Adrenal gland (tissue), 12 donors: ENCODE measurements around the gene CDH4. TPM values are rescaled to one million over a fixed set of nuclear protein-coding genes. Genes with fewer than 3 reads are reported as not detected.
A peak's percentile ranks its signal among the peaks of the same experiment; 100 is the strongest.
"Not testable (repeated sequence)": the region's sequence is repeated elsewhere in the genome, so short reads cannot be mapped to it uniquely, and the experiment has no call there.

Experiments
- DNase-seq, 7 donors: peaks; one replicate each; pipeline ENCODE4 v3.0.0-alpha.2; 2019 to 2020
- H3K27ac ChIP-seq, 5 donors: fragments of 200-600 bp; sonication (generic) in 4 of 5; 1 replicate in 3 of 5; 2 replicates in 2 of 5; pipeline versions ENCODE4 v1.5.1 to v1.8.0; 2016 to 2020; ENCODE audit warnings: mild to moderate bottlenecking in 1 of 5
- H3K27me3 ChIP-seq: fragments of 200-600 bp; 2 replicates; pipeline ENCODE4 v1.8.0; 2021
- H3K36me3 ChIP-seq, 2 donors: fragments of 200-600 bp; replicated peaks in 1 of 2; 1 replicate in 1 of 2; 2 replicates in 1 of 2; pipeline versions ENCODE4 v1.5.1 to v1.8.0; 2018 to 2022
- H3K4me1 ChIP-seq, 2 donors: fragments of 200-600 bp; replicated peaks in 1 of 2; 1 replicate in 1 of 2; 2 replicates in 1 of 2; pipeline versions ENCODE4 v1.5.1 to v1.8.0; 2018 to 2021
- H3K4me3 ChIP-seq, 4 donors: fragments of 200-600 bp; sonication (generic) in 3 of 4; one replicate each; pipeline ENCODE4 v1.5.1; 2016 to 2018
- H3K9me3 ChIP-seq, 3 donors: fragments of 200-600 bp; sonication (generic) in 1 of 3; replicated peaks in 1 of 3; 1 replicate in 2 of 3; 2 replicates in 1 of 3; pipeline versions ENCODE4 v1.5.1 to v1.8.0; 2016 to 2021
- POLR2A ChIP-seq, 2 donors: fragments of 450-650 bp; IDR thresholded peaks; one replicate each; pipeline ENCODE4 v1.6.1; 2017; ENCODE audit warnings: antibody characterized with exemption in 2 of 2, mild to moderate bottlenecking in 2 of 2, moderate library complexity in 1 of 2
- WGBS, 4 donors: extraction: QIAGEN DNeasy Blood & Tissue Kit in 2 of 4; methylation state at CpG; one replicate each; pipeline versions ENCODE4 v1.1.5 to v1.1.7; 2013 to 2017; 5-methylcytosine and 5-hydroxymethylcytosine counted together
- intact Hi-C, 2 donors: fragments of 100-400 bp; cut with DNase I; formaldehyde crosslinking; loops; one replicate each; pipeline versions ENCODE4 v1.14.1 to v1.15.0; 2022 to 2023
- polyA plus RNA-seq, 3 donors: library from polyadenylated mRNA; stranded (reverse); fragments of 200-250 nt in 2 of 3; fragments of 350-450 nt in 1 of 3; fragmentation: Illumina TruSeq in 1 of 3; extraction: RNeasy Lipid Tissue Mini Kit (QIAGEN cat#74804) in 1 of 3; gene quantifications; one replicate each; pipeline ENCODE4 v1.2.3, GENCODE V29; 2013 to 2014
- total RNA-seq, 9 donors: library from RNA; depleted of rRNA in 4 of 9; stranded (reverse); fragments of >200 nt in 4 of 9; fragments of 120-200 nt in 1 of 9; fragmentation: NEBNext Ultra II Directional in 1 of 9; extraction: Animal tissue kit (Norgen Biotek cat#: 25700) in 1 of 9; gene quantifications; one replicate each; pipeline versions ENCODE4 v1.1.0 to v1.2.4, GENCODE V29; 2013 to 2023
- TF ChIP-seq, protein P1 (sequence below), 6 experiments: fragments of 450-650 bp in 4 of 6; fragments of 200-600 bp in 2 of 6; sonication (generic) in 1 of 6; IDR thresholded peaks; 1 replicate in 5 of 6; 2 replicates in 1 of 6; pipeline versions ENCODE4 v1.5.1 to v1.8.0; 2016 to 2021; ENCODE audit warnings: antibody characterized with exemption in 6 of 6, mild to moderate bottlenecking in 2 of 6, moderate library complexity in 1 of 6
- donor health status: healthy with polysubstance abuse.
- donor health status: Bipolar disorder and iron deficiency.
- donor health status: DM: yes; HTN: yes; CAD: no.
- donor health status: DM: no; HTN: no; CAD: no.
- donor health status: DM: no; HTN: no; CAD: no.
- donor health status: DM: yes; HTN: yes; CAD: no.

The CDH4 gene
- total and polyA plus RNA-seq, 12 donors: 0.08 to 0.53 (median 0.20) TPM; not detected in 3

DNA sequence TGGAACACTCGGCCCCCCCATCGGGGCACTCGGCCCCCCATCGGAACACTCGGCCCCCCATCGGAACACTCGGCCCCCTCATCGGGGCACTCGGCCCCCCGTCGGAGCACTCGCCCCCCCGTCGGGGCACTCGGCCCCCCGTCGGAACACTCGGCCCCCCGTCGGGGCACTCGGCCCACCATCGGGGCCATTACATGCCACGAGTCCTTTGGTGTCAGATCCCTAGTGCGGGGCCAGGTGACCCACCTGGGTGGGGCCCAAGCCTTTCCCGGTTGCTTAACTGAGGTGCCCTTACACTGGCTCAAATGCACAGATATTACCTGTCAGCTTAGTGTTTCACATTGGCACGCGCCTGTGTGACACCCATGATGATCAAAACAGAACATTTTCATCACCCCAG is 717.7 kb downstream of the CDH4 start:
- Histone ChIP-seq H3K9me3 (no peaks in the 10 kb centered on the region), H3K36me3 (peaks cover 0 to 6% of the 10 kb centered on the region in 2 donors), H3K27ac (no peak overlapping the region), H3K4me3 (no peak overlapping the region), H3K4me1 (no peaks in the 10 kb centered on the region), H3K27me3 (no peaks in the 10 kb centered on the region)
- WGBS, 4 donors: 83 to 100% (median 91%) methylated on average over 1 to 27 of the region's 27 CpGs
- no peak for TF ChIP-seq POLR2A (IDR thresholded peaks at IDR 0.05)
- peak in 1 of 7 donors; percentile 42 for DNase-seq
- intact Hi-C loops: no loop called here

DNA sequence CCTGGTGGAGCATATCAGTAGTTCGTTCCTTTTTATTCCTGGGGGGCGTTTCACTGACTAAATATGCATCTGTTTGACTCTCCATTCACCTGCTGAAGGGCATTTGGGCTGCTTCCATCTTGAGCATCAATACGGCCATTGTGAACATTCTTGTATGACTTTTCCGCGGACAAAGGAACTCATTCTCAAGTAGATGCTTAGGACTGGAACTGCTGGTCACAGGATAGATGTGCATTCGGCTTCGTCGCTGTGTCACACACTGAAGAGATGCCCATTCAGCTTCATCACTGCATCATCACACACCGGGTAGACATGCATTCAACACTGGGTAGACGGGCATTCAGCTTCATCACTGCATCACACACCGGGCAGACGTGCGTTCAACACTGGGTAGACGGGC is 718.3 kb downstream of the CDH4 start:
- WGBS, 4 donors: 94 to 95% (median 95%) methylated on average over 13 to 14 of the region's 14 CpGs
- DNase-seq: peak in 1 of 7 donors; percentile 44
- Histone ChIP-seq H3K4me1 (no peaks in the 10 kb centered on the region), H3K36me3 (peaks cover 0 to 6% of the 10 kb centered on the region in 2 donors), H3K4me3 (no peak overlapping the region), H3K27me3 (no peaks in the 10 kb centered on the region), H3K27ac (no peak overlapping the region), H3K9me3 (no peaks in the 10 kb centered on the region)
- TF ChIP-seq POLR2A (IDR thresholded peaks at IDR 0.05): no peak
- TF ChIP-seq, protein P1, sequence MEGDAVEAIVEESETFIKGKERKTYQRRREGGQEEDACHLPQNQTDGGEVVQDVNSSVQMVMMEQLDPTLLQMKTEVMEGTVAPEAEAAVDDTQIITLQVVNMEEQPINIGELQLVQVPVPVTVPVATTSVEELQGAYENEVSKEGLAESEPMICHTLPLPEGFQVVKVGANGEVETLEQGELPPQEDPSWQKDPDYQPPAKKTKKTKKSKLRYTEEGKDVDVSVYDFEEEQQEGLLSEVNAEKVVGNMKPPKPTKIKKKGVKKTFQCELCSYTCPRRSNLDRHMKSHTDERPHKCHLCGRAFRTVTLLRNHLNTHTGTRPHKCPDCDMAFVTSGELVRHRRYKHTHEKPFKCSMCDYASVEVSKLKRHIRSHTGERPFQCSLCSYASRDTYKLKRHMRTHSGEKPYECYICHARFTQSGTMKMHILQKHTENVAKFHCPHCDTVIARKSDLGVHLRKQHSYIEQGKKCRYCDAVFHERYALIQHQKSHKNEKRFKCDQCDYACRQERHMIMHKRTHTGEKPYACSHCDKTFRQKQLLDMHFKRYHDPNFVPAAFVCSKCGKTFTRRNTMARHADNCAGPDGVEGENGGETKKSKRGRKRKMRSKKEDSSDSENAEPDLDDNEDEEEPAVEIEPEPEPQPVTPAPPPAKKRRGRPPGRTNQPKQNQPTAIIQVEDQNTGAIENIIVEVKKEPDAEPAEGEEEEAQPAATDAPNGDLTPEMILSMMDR (IDR thresholded peaks at IDR 0.05): no peak
- intact Hi-C loops: no loop called here

DNA sequence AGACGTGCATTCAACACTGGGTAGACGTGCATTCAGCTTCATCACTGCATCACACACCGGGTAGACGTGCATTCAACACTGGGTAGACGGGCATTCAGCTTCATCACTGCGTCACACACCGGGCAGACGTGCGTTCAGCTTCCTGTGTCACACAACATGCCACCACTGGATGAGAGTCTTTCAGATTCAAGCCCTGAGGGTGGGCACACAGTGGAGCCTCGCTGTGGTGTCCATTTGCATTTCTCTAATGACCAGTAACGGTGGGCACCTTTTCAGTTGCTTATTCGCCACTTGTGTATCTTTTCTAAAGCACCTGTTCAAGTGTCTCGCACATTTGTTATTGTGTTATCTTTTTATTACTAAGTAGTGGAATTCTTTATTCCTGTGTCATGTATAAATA is 719.5 kb downstream of the CDH4 start:
- H3K4me3 ChIP-seq, DNase-seq, H3K27ac ChIP-seq, H3K36me3 ChIP-seq, intact Hi-C loops, H3K9me3 ChIP-seq, H3K27me3 ChIP-seq, H3K4me1 ChIP-seq: not testable (repeated sequence)
- WGBS, 4 donors: 95 to 99% (median 97%) methylated on average over 11 to 12 of the region's 13 CpGs

DNA sequence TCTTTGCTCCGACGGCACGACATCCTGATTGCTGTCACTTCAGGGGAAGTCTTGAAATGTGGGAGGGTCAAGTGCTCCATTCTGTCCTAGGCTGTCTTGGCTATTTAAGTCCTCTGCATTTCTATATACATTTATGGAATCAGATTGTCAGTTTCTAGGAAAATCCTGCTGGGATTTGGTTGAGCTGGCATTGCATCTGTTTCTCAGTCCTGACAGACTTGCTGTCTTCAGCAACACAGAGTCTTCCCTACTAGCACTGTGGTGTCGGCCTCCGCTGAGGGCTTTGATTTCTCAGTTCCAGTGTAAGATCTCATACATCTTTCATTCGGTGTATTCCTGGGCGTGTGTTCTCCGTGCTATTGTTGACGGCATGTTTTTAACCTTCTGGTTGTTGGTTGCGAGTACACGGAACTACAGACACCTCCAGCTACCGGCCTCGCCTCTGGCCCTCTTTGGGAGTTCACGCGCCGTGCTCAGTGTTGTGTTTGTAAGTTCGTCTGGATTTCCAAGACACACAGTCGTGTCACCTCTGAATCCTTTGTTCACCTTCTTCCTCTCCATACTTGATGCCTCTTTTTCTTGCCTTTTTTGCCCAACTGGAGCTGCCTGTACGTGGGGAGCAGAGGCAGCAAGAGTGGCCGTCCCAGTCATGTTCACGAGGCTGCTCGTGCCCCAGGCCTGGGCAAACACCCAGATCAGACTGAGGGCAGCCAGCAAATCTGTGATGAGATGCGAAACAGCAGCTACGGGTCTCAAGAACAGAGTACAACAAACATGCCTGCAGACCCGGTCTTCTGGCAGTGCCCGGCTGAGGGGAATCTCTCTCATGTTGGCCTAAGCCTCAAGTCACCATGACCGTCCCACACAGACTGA is 720.8 kb downstream of the CDH4 start:
- peaks cover 0 to 6% of the 10 kb centered on the region in 2 donors for H3K36me3 ChIP-seq
- DNase-seq: no peak
- H3K4me3 ChIP-seq: no peak overlapping the region
- no peaks in the 10 kb centered on the region for H3K9me3 ChIP-seq
- H3K27me3 ChIP-seq: no peaks in the 10 kb centered on the region
- H3K27ac ChIP-seq: no peak overlapping the region
- no peaks in the 10 kb centered on the region for H3K4me1 ChIP-seq
- WGBS, 4 donors: 91 to 95% (median 94%) methylated on average over 27 of the region's 27 CpGs
- intact Hi-C loops: no loop called here
- TF ChIP-seq POLR2A (IDR thresholded peaks at IDR 0.05): no peak
- TF ChIP-seq, protein P1 (IDR thresholded peaks at IDR 0.05): no peak

DNA sequence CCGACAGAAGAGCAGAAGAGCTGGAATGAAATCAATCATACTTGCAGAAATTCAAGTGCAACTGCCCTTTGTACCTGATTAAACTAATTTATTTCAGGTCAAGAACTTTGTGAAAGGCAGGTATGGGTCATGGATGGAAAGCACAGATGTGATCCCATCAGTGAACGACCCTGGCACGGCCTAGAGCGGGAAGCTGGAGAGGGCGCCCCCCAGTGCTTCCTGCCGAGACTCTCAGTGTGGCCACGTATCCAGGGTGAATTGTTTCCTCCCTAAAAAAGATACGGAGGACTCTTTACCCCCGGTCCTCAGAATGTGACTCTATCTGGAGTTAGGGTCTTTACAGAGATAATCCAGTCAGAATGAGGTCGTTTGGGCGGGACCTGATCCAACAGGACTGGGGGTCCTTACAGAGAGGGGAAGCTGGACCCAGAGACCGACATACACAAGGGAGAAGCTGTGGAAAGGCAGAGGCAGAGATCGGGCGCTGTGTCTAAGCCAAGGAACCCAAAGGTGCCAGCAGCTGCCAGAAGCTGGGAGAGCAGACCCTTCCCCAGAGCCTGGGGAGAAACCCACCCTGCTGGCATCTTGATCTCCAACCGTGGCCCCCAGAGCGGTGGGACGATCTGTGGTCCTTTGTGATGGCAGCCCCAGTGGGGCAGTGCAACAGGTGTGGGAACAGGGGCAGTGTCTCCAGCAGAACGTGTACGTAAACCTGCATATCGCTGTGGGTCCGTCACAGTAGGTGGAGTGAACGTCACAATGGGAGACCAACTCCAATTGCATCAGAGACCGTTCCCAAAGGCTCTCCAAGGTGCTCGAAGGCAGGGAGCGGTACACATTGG is 721.7 kb downstream of the CDH4 start:
- intact Hi-C loops: no loop called here
- Histone ChIP-seq H3K4me1 (no peaks in the 10 kb centered on the region), H3K27ac (no peak overlapping the region), H3K9me3 (no peaks in the 10 kb centered on the region), H3K27me3 (no peaks in the 10 kb centered on the region), H3K4me3 (no peak overlapping the region), H3K36me3 (peaks cover 0 to 6% of the 10 kb centered on the region in 2 donors)
- 93 to 97% (median 96%) methylated on average over 23 to 25 of the region's 25 CpGs for WGBS, 4 donors
- TF ChIP-seq, protein P1 (IDR thresholded peaks at IDR 0.05): no peak
- TF ChIP-seq POLR2A (IDR thresholded peaks at IDR 0.05): no peak
- no peak for DNase-seq
